Fibroblast of mammary gland (primary cell): ENCODE measurements around the gene OR8U1.

ENCODE experiments used
- DNase-seq: peaks from one replicate; pipeline ENCODE4 v3.0.0-alpha.2; 2010; ENCODE audit warnings: low read depth
- H3K4me3 ChIP-seq: 2 replicates; pipeline ENCODE4 v1.5.1; 2011; ENCODE audit warnings: low read depth, mild to moderate bottlenecking, low read length, moderate library complexity; ENCODE audit not compliant: control insufficient read depth
- TF ChIP-seq, protein P1 (sequence below): conservative IDR thresholded peaks from 2 replicates; pipeline ENCODE4 v1.5.1; 2011; ENCODE audit warnings: low read depth, low read length, inconsistent platforms; ENCODE audit not compliant: control insufficient read depth, insufficient read depth

The OR8U1 gene

DNA sequence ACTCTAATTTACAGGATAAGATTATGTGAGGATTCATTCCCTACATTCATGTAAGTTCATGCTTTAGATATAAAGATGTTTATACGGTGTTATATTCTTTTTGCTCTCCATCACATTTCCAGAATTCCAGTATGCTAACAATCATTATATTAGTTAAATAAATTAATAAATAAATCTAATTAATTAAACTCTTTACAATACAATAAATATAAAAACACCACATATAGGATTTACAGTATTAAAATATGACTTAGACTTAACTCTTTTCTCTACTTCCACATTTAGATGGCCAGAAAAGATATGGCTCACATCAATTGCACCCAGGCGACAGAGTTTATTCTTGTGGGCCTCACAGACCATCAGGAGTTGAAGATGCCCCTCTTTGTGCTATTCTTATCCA lies at the start of gene OR8U1:
OR8U1 (plus strand) TSS at position 301 of the 400 bp plus-strand sequence; CDS start at position 301, 0 bp downstream.
- DNase-seq: no peak
- H3K4me3 ChIP-seq: no peak within 1 kb of the TSS
- TF ChIP-seq, protein P1, sequence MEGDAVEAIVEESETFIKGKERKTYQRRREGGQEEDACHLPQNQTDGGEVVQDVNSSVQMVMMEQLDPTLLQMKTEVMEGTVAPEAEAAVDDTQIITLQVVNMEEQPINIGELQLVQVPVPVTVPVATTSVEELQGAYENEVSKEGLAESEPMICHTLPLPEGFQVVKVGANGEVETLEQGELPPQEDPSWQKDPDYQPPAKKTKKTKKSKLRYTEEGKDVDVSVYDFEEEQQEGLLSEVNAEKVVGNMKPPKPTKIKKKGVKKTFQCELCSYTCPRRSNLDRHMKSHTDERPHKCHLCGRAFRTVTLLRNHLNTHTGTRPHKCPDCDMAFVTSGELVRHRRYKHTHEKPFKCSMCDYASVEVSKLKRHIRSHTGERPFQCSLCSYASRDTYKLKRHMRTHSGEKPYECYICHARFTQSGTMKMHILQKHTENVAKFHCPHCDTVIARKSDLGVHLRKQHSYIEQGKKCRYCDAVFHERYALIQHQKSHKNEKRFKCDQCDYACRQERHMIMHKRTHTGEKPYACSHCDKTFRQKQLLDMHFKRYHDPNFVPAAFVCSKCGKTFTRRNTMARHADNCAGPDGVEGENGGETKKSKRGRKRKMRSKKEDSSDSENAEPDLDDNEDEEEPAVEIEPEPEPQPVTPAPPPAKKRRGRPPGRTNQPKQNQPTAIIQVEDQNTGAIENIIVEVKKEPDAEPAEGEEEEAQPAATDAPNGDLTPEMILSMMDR: no peak

DNA sequence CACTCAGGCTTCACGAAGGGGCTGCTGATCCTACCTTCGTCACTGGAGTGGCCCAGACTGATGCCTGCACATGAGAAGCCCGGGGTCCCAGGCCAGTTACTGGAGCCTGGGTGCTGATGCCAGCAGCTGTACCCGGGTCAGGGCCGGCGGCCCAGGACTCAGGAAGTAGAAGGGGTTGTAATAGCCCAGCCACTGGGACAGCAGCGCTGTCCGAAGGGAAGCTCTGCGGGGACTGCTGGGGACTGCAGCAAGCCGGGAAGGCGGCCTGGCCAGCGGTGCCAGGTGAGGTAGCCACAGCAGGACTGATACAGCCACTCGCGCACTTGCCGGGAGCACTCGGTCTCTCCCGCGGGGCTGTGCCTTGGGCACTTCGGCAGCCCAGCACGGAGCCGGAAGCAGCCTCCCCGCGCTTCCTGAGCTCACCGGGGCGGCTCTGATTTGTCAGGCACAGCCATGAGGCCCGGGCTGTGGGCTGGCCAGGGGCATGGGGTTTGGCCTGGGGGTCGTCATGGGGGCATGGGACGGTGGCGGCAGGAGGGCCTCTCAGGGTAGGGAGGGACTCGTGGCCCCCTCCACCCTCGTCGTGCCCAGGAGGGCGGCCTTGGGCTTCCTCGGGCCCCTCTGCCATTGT lies 43.4 kb upstream of the OR8U1 start:
- TF ChIP-seq, protein P1: no peak
- H3K4me3 ChIP-seq: no peak overlapping the region
- DNase-seq: no peak

- DNase-seq: no peak
- TF ChIP-seq, protein P1: no peak
- no peak overlapping the region for H3K4me3 ChIP-seq
These were observed 42.3 kb upstream of the OR8U1 start for GRCh38 chr11:56333156-56333555.

- H3K4me3 ChIP-seq: no peak overlapping the region
- TF ChIP-seq, protein P1: no peak
- no peak for DNase-seq
These were observed 35.1 kb upstream of the OR8U1 start for GRCh38 chr11:56340289-56340688.

DNA sequence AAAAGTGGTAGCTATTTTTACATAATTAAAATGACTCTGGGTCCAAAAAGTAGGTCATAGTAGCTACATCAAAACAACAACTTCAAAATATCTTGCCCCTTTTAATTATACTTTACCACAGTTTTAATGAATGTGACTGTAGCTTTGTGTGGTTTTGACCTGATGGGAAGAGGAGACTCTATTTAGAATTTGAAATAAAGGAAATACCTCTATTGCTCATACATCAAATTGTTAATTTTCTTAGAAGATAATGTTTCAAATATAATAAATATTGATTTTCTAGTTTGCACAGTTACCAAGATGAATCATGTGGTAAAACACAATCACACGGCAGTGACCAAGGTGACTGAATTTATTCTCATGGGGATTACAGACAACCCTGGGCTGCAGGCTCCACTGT lies 29.7 kb upstream of the OR8U1 start, which contains the start of gene OR8K1:
OR8K1 (plus strand) TSS at position 301 of the 400 bp plus-strand sequence; CDS start at position 301, 0 bp downstream.
- no peak within 1 kb of the TSS for H3K4me3 ChIP-seq
- no peak for DNase-seq
- TF ChIP-seq, protein P1: no peak

DNA sequence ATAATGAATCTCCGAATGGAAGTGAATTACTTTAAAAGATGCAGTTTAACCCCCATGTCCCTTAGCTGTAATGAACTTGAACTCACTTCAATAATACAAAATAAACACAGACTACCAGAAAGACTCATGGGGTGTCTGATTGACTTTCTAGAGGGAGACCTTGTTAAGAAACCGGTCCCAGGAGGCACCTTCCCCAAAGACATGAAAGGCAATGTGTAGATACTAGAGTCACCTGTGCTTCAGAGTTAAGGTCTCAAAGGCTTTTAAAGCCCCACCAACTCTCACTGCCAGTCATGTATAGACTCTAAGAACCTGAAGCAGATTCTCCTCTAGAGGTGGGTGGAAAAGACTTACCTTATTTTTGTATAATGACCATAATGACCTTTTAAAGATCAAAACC lies 21.4 kb upstream of the OR8U1 start, which contains the start of gene OR8J1:
OR8J1 (plus strand) TSS at position 301 of the 400 bp plus-strand sequence. CDS start 5,956 bp downstream, outside the sequence.
- TF ChIP-seq, protein P1: no peak
- no peak within 1 kb of the TSS for H3K4me3 ChIP-seq
- DNase-seq: no peak
